Gastroesophageal sphincter (tissue), 4 donors: ENCODE data around the gene SCYGR4. TPM values are rescaled to one million over a fixed set of nuclear protein-coding genes. Genes with fewer than 3 reads are reported as not detected.

ENCODE experiments used
- ATAC-seq: fragments of 150-250 bp; one replicate; pipeline ENCODE4 v1.9.1; 2016; ENCODE audit warnings: mild to moderate bottlenecking, moderate library complexity
- H3K27ac ChIP-seq, 4 donors: fragments of 200-600 bp; sonication (generic) in 3 of 4; 1 replicate in 3 of 4; 2 replicates in 1 of 4; pipeline ENCODE4 v1.5.1; 2016 to 2019
- H3K27me3 ChIP-seq: fragments of 200-600 bp; sonication (generic); one replicate; pipeline ENCODE4 v1.5.1; 2019
- H3K36me3 ChIP-seq, 2 donors: fragments of 200-600 bp; sonication (generic); one replicate each; pipeline ENCODE4 v1.5.1; 2019; ENCODE audit warnings: control low read depth in 1 of 2
- H3K4me1 ChIP-seq, 3 donors: fragments of 200-600 bp; sonication (generic); 1 replicate in 2 of 3; 2 replicates in 1 of 3; pipeline ENCODE4 v1.5.1; 2016 to 2019; ENCODE audit warnings: control low read depth in 2 of 3
- H3K4me3 ChIP-seq, 2 donors: fragments of 200-600 bp; sonication (generic); one replicate each; pipeline ENCODE4 v1.5.1; 2019; ENCODE audit warnings: mild to moderate bottlenecking in 1 of 2, moderate library complexity in 1 of 2
- H3K9me3 ChIP-seq, 3 donors: fragments of 200-600 bp; sonication (generic); one replicate each; pipeline ENCODE4 v1.5.1; 2017 to 2019; ENCODE audit warnings: control low read depth in 2 of 3
- EP300 ChIP-seq: sonication (generic); formaldehyde crosslinking; IDR thresholded peaks from one replicate; pipeline ENCODE4 v1.6.1; 2017; ENCODE audit warnings: antibody characterized with exemption, mild to moderate bottlenecking
- POLR2A ChIP-seq, 2 donors: fragments of 450-650 bp; IDR thresholded peaks; one replicate each; pipeline ENCODE4 v1.6.1; 2017; ENCODE audit warnings: antibody characterized with exemption in 2 of 2, mild to moderate bottlenecking in 2 of 2, moderate library complexity in 1 of 2
- POLR2AphosphoS5 ChIP-seq: sonication (generic); formaldehyde crosslinking; IDR thresholded peaks from one replicate; pipeline ENCODE4 v1.6.1; 2017; ENCODE audit warnings: antibody characterized with exemption
- WGBS, 2 donors: methylation state at CpG; one replicate each; pipeline ENCODE4 v1.1.5; 2018; ENCODE audit warnings: low coverage in 1 of 2; 5-methylcytosine and 5-hydroxymethylcytosine counted together
- total RNA-seq, 4 donors: library from RNA; depleted of rRNA; stranded (reverse); fragments of >200 nt; gene quantifications; one replicate each; pipeline ENCODE4 v1.1.0, GENCODE V29; 2016
- TF ChIP-seq, protein P1 (sequence below), 4 experiments: fragments of 200-600 bp in 2 of 4; fragments of 450-650 bp in 2 of 4; sonication (generic) in 1 of 4; IDR thresholded peaks; one replicate each; pipeline ENCODE4 v1.5.1; 2017 to 2019; ENCODE audit warnings: antibody characterized with exemption in 4 of 4, mild to moderate bottlenecking in 2 of 4, moderate library complexity in 2 of 4

SCYGR4 gene
- total RNA-seq, 4 donors from 2014 or later = 0.62 TPM; not detected in 3

DNA sequence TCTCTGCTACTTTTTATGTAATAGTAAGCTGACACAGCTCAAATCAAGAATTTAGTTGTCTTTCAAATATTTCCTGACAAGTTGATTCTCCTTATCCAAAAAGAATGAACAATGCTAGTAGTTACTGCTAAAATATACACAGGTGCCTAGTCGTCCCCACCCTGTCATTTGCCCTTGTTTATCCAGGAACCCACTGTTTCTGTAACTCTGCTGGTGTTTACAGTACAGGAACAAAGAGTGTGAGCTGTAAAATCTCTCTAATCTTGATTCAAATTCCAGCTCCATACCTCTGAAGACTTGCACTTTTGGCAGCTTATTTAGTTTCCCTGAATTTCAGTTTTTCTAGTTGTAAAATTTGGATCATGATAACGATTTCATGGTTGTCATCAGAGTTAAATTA is 39.7 kb upstream of the SCYGR4 start:
- Histone ChIP-seq H3K4me1 (no peaks in the 10 kb centered on the region), H3K36me3 (no peaks in the 10 kb centered on the region), H3K27me3 (peaks cover 5% of the 10 kb centered on the region), H3K27ac (no peak overlapping the region), H3K4me3 (no peak overlapping the region), H3K9me3 (peaks cover 0 to 6% (median 0%) of the 10 kb centered on the region in 3 donors)
- 33 to 61% methylated on average over 2 of the region's 2 CpGs for WGBS, 2 donors
- ATAC-seq = no peak
- no peak for TF ChIP-seq EP300
- TF ChIP-seq POLR2AphosphoS5 = no peak
- TF ChIP-seq POLR2A (IDR thresholded peaks at IDR 0.05) = no peak
- TF ChIP-seq, protein P1, sequence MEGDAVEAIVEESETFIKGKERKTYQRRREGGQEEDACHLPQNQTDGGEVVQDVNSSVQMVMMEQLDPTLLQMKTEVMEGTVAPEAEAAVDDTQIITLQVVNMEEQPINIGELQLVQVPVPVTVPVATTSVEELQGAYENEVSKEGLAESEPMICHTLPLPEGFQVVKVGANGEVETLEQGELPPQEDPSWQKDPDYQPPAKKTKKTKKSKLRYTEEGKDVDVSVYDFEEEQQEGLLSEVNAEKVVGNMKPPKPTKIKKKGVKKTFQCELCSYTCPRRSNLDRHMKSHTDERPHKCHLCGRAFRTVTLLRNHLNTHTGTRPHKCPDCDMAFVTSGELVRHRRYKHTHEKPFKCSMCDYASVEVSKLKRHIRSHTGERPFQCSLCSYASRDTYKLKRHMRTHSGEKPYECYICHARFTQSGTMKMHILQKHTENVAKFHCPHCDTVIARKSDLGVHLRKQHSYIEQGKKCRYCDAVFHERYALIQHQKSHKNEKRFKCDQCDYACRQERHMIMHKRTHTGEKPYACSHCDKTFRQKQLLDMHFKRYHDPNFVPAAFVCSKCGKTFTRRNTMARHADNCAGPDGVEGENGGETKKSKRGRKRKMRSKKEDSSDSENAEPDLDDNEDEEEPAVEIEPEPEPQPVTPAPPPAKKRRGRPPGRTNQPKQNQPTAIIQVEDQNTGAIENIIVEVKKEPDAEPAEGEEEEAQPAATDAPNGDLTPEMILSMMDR (IDR thresholded peaks at IDR 0.05) = no peak

DNA sequence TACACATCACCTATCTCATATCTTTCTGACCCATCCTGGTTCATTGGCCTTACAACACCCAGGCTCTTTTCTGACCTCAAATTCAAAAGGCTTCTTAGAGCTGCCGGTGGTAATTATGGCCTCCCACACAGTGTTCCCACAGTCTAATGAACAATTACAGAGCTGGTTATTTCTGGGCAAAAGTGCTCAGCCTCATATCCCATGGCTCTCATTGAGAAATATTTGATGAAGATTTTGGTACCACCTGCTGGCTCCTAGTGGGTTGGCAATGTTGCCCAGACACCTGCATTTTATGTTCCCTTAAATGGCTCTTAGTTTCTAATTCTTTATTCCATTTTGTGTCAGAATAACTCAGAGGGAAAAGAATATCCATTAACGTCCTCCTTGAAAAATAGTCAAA is 38.7 kb upstream of the SCYGR4 start:
- Histone ChIP-seq H3K9me3 (peaks cover 0 to 17% (median 0%) of the 10 kb centered on the region in 3 donors), H3K27ac (no peak overlapping the region), H3K4me1 (no peaks in the 10 kb centered on the region), H3K36me3 (no peaks in the 10 kb centered on the region), H3K27me3 (peaks cover 5% of the 10 kb centered on the region), H3K4me3 (no peak overlapping the region)
- WGBS, 2 donors = 71 to 74% methylated on average over 1 to 2 of the region's 2 CpGs
- no peak for ATAC-seq
- TF ChIP-seq POLR2AphosphoS5 (no peak), POLR2A (IDR thresholded peaks at IDR 0.05) (no peak), EP300 (no peak)
- TF ChIP-seq, protein P1 (IDR thresholded peaks at IDR 0.05) = no peak

DNA sequence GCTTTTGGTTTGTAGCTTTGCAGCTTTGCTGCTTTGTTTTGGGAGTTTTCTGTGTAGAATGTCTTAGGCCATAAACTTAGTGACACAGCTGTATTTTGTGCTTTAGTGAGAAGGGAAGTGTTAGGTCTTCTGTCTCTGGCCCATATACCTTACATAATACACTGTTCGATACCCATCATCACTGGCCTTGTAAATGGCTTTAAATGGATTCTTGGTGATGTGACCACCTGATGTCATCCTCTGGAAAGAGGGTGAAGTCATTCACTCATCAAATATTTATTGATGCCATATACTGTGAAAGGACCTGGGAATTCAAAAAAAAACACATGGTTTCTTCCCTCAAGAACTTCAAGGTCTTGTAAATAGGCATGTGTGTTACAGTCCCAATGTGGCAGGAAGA is 37.5 kb upstream of the SCYGR4 start:
- 100% methylated on average over 1 of the region's 1 CpG; no CpG with 5 or more reads in 1 of the 2 donors for WGBS, 2 donors
- no peaks in the 10 kb centered on the region for H3K36me3 ChIP-seq
- no peak overlapping the region for H3K4me3 ChIP-seq
- no peak overlapping the region for H3K27ac ChIP-seq
- peaks cover 0 to 21% (median 0%) of the 10 kb centered on the region in 3 donors for H3K9me3 ChIP-seq
- no peaks in the 10 kb centered on the region for H3K4me1 ChIP-seq
- TF ChIP-seq EP300 (no peak), POLR2A (IDR thresholded peaks at IDR 0.05) (no peak), POLR2AphosphoS5 (no peak)
- peaks cover 5% of the 10 kb centered on the region for H3K27me3 ChIP-seq
- no peak for ATAC-seq

DNA sequence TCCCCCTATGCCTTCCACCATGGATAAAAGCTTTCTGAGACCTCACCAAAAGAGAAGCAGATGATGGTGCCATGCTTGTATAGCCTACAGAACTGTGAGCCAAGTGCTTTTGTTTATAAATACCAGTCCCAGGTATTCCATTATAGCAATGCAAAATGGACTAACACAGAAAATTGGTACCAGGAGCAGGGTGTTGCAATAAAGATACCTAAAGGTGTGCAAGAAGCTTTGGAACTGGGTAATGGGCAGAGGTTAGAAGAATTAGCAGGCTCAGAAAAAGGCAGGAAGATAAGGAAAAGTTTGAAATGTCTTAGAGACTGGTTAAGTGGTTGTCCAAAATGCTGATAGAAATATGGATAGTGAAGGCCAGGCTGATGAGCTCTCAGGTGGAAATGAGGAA is 34.9 kb upstream of the SCYGR4 start:
- TF ChIP-seq POLR2AphosphoS5 (no peak), POLR2A (IDR thresholded peaks at IDR 0.05) (no peak), EP300 (no peak)
- TF ChIP-seq, protein P1 (IDR thresholded peaks at IDR 0.05) = no peak
- H3K4me3 ChIP-seq = no peak overlapping the region
- H3K27me3 ChIP-seq = peaks cover 5% of the 10 kb centered on the region
- H3K9me3 ChIP-seq = peaks cover 0 to 21% (median 0%) of the 10 kb centered on the region in 3 donors
- no peak overlapping the region for H3K27ac ChIP-seq
- H3K4me1 ChIP-seq = no peaks in the 10 kb centered on the region
- no peaks in the 10 kb centered on the region for H3K36me3 ChIP-seq
- no peak for ATAC-seq

DNA sequence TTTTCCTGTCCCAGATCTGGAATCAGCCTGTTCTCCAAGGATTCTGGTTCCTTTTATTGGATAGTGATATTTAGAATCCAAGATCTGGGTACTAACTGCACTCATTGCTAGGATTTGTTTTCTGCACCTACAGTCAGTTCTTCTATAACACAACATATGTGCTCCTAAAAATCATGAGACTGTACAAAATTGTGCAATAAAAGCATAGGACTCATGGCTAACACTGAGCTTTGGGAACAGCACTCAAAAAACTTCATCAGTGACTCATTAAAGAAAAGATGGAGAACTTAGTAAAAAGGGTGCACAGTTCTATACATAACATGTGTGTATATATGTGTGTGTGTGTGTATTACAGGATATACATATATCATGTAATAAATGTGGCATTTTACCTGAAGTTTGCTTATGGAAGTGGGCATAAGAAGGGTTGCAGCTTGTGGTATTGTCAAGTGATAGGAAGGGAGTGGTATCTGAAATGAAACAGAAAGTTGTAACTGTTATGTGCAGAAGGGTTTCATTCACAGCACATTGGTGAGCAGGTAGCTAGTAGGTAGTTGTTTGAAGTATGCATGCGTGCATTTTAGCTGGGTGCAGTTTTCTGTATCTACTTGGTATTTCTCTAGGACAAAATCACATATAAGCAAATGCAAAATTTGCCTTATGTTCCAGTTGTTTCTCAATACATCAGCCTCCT is 24.5 kb upstream of the SCYGR4 start:
- peaks cover 0 to 8% (median 0%) of the 10 kb centered on the region in 3 donors for H3K9me3 ChIP-seq
- no peak overlapping the region for H3K27ac ChIP-seq
- TF ChIP-seq POLR2AphosphoS5 (no peak), EP300 (no peak)
- TF ChIP-seq, protein P1 (IDR thresholded peaks at IDR 0.05) = no peak
- no peaks in the 10 kb centered on the region for H3K36me3 ChIP-seq
- H3K27me3 ChIP-seq = peaks cover 19% of the 10 kb centered on the region
- no peak for ATAC-seq
- no peak overlapping the region for H3K4me3 ChIP-seq
- WGBS, 2 donors = 93 to 100% methylated on average over 1 of the region's 1 CpG
- no peaks in the 10 kb centered on the region for H3K4me1 ChIP-seq
